Mesendoderm (in vitro differentiated cells): Measurements from ENCODE around the gene APP.

Experiments used
- DNase-seq: peaks from one replicate; pipeline ENCODE4 v3.0.0; 2013
- H2AK5ac ChIP-seq: 2 replicates; pipeline ENCODE4 v1.6.1; 2013; ENCODE audit warnings: low read length, inconsistent platforms
- H2BK120ac ChIP-seq: 2 replicates; pipeline ENCODE4 v1.6.1; 2013; ENCODE audit warnings: low read depth, mild to moderate bottlenecking, low read length, moderate library complexity, mixed read lengths
- H2BK15ac ChIP-seq: replicated peaks from 2 replicates; pipeline ENCODE4 v1.6.1; 2013; ENCODE audit warnings: low read depth, mild to moderate bottlenecking, moderate library complexity
- H2BK5ac ChIP-seq: 2 replicates; pipeline ENCODE4 v1.6.1; 2013; ENCODE audit warnings: low read length, inconsistent platforms
- H3K18ac ChIP-seq: 2 replicates; pipeline ENCODE4 v1.6.1; 2013; ENCODE audit warnings: mild to moderate bottlenecking, low read length, mixed read lengths
- H3K23ac ChIP-seq: one replicate; pipeline ENCODE4 v1.6.1; 2013; ENCODE audit warnings: low read length
- H3K27ac ChIP-seq: 2 replicates; pipeline ENCODE4 v1.5.1; 2013; ENCODE audit warnings: low read depth, mild to moderate bottlenecking, inconsistent platforms, low read length, moderate library complexity
- H3K27me3 ChIP-seq: 2 replicates; pipeline ENCODE4 v1.6.1; 2013; ENCODE audit warnings: low read length, control low read depth, mild to moderate bottlenecking, inconsistent platforms; ENCODE audit not compliant: insufficient read depth, poor library complexity
- H3K36me3 ChIP-seq: 2 replicates; pipeline ENCODE4 v1.6.1; 2013; ENCODE audit warnings: low read length, inconsistent platforms; ENCODE audit not compliant: control insufficient read depth, insufficient read depth
- H3K4ac ChIP-seq: one replicate; pipeline ENCODE4 v1.6.1; 2013; ENCODE audit warnings: low read depth, mild to moderate bottlenecking, low read length, moderate library complexity
- H3K4me1 ChIP-seq: 2 replicates; pipeline ENCODE4 v1.6.1; 2013; ENCODE audit warnings: low read depth, low read length, inconsistent platforms; ENCODE audit not compliant: control insufficient read depth
- H3K4me2 ChIP-seq: 2 replicates; pipeline ENCODE4 v1.6.1; 2013; ENCODE audit warnings: low read length
- H3K4me3 ChIP-seq: 2 replicates; pipeline ENCODE4 v1.5.1; 2013; ENCODE audit warnings: mild to moderate bottlenecking, low read length
- H3K56ac ChIP-seq: one replicate; pipeline ENCODE4 v1.6.1; 2013; ENCODE audit warnings: low read length
- H3K79me1 ChIP-seq: 2 replicates; pipeline ENCODE4 v1.6.1; 2013; ENCODE audit warnings: low read length, inconsistent platforms
- H3K79me2 ChIP-seq: 2 replicates; pipeline ENCODE4 v1.6.1; 2013; ENCODE audit warnings: mild to moderate bottlenecking, low read length; ENCODE audit not compliant: control insufficient read depth, insufficient read depth
- H3K9ac ChIP-seq: 2 replicates; pipeline ENCODE4 v1.6.1; 2013; ENCODE audit warnings: low read length, inconsistent platforms
- H4K5ac ChIP-seq: one replicate; pipeline ENCODE4 v1.6.1; 2013; ENCODE audit warnings: low read length
- H4K8ac ChIP-seq: one replicate; pipeline ENCODE4 v1.6.1; 2013; ENCODE audit warnings: low read depth, mild to moderate bottlenecking, control low read depth, low read length, moderate library complexity
- WGBS: extraction: QIAGEN DNeasy Blood & Tissue Kit; methylation state at CpG from one replicate; pipeline ENCODE4 v1.1.7; 2013; ENCODE audit warnings: low lambda C conversion rate, missing lambda C conversion rate; ENCODE audit not compliant: insufficient coverage; ENCODE audit errors: extremely low coverage; 5-methylcytosine and 5-hydroxymethylcytosine counted together

The APP gene

DNA sequence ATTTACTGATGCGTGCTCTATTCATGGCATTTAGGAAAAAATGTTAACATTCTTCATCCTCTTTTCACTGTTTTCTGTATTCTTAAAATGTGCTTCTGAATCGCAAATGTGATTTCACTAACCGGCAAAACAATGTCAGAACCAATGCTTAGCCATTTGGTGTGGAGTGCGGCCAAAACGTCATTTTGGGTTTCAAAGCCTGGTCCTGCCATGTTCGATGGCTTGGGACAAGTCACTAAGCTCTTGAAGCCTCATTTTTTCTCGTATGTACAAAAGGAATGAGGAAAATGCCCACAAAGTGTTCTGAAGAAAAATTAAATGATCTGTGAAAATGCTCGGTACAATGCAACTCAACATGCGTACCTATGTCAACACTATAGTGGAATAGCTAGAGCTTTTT is 175.3 kb downstream of the APP start:
- Histone ChIP-seq H3K18ac (no peak overlapping the region), H3K56ac (no peak overlapping the region), H3K23ac (no peak overlapping the region), H3K4me1 (peaks cover 3% of the 10 kb centered on the region), H3K4me2 (no peak overlapping the region), H3K4me3 (no peak overlapping the region), H3K9ac (no peak overlapping the region), H4K8ac (no peak overlapping the region), H2BK5ac (no peak overlapping the region), H3K79me2 (peaks cover 2% of the 10 kb centered on the region), H3K79me1 (peaks cover 9% of the 10 kb centered on the region), H3K36me3 (no peaks in the 10 kb centered on the region), H4K5ac (no peak overlapping the region), H2BK120ac (no peak overlapping the region), H2AK5ac (no peak overlapping the region), H3K4ac (no peak overlapping the region), H3K27me3 (no peaks in the 10 kb centered on the region), H3K27ac (no peak overlapping the region), H2BK15ac (no peak overlapping the region)
- DNase-seq, result no peak
- WGBS, result no CpG with 5 or more reads among the region's 9 CpGs

DNA sequence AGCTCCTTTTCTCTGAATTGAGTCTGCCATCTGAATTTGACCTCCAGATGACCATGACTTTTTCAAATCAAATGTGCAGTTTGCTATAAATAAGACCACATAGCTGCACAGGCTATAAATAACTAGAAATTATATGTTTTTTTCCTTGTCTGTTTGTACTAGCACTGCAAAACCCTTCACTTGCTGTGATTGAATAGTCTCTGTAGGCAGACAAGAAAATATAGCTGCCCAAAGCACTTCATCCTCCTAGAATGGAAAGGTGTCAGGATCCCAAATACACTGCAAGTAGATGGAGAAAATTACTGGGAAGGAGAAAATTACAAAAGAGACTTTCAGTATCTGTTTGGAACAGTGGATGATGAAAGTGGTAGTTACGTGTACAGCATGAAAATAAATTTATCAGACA is 175.8 kb downstream of the APP start:
- H3K79me1 ChIP-seq, result peaks cover 6% of the 10 kb centered on the region
- H3K23ac ChIP-seq, result no peak overlapping the region
- no peak overlapping the region for H3K27ac ChIP-seq
- no peak overlapping the region for H4K8ac ChIP-seq
- H3K18ac ChIP-seq, result no peak overlapping the region
- no peaks in the 10 kb centered on the region for H3K36me3 ChIP-seq
- no peak overlapping the region for H2BK5ac ChIP-seq
- H3K56ac ChIP-seq, result no peak overlapping the region
- no peak overlapping the region for H2BK120ac ChIP-seq
- peaks cover 3% of the 10 kb centered on the region for H3K4me1 ChIP-seq
- WGBS, result no CpG with 5 or more reads among the region's 1 CpG
- no peak overlapping the region for H2AK5ac ChIP-seq
- no peak overlapping the region for H3K4me2 ChIP-seq
- H3K9ac ChIP-seq, result no peak overlapping the region
- DNase-seq, result no peak
- H3K27me3 ChIP-seq, result no peaks in the 10 kb centered on the region
- H3K4me3 ChIP-seq, result no peak overlapping the region
- H4K5ac ChIP-seq, result no peak overlapping the region
- H2BK15ac ChIP-seq, result no peak overlapping the region
- no peak overlapping the region for H3K4ac ChIP-seq
- H3K79me2 ChIP-seq, result peaks cover 2% of the 10 kb centered on the region

DNA sequence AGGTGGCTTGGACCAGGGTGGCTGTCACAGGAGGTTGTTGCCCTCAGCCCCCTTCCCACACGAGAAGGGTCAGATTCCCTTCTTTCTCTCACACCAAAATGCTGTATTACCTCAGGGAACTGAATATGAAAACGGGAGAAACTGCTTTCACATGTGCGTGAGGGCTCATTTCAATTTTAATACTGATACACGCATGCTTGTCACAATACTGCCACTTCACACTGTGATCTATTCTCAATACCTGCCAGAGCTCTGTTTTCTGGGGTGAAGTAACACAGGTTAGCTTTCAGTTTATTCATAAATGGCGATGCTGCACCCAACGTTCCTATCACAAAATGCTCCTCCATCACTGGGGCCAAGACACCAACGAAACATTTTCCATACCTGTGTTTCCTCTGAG is 181.8 kb downstream of the APP start:
- Histone ChIP-seq H3K4me3 (no peak overlapping the region), H3K9ac (no peak overlapping the region), H3K23ac (peak overlapping the region; percentile 80), H3K4me1 (no peaks in the 10 kb centered on the region), H3K4ac (no peak overlapping the region), H3K27me3 (no peaks in the 10 kb centered on the region), H3K56ac (no peak overlapping the region), H3K79me1 (peaks cover 7% of the 10 kb centered on the region), H3K18ac (no peak overlapping the region), H2BK120ac (no peak overlapping the region), H2BK5ac (no peak overlapping the region), H3K4me2 (no peak overlapping the region), H3K36me3 (peaks cover 5% of the 10 kb centered on the region), H2BK15ac (no peak overlapping the region), H3K79me2 (no peaks in the 10 kb centered on the region), H4K8ac (no peak overlapping the region), H3K27ac (no peak overlapping the region), H2AK5ac (no peak overlapping the region), H4K5ac (no peak overlapping the region)
- DNase-seq, result no peak
- WGBS, result no CpG with 5 or more reads among the region's 7 CpGs

DNA sequence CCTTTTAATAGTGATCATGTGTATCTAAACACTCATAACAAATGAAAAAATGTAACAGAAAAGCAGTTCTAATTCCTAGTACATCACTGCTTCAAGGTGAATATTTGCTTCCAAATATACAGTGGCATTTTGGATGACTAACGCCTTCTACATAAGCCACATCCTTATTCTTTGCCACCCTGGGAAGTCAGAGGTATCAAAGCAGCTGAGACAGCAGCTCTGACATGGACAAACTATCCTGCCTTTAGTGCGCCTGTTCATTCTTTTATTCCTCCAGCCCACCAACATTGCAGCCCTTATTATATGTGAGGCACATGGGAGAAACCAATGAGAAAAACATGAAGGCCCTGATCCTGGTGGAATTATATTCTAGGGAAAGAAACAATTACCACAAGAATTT is 183.0 kb downstream of the APP start:
- Histone ChIP-seq H2BK15ac (no peak overlapping the region), H3K79me2 (no peaks in the 10 kb centered on the region), H3K27ac (no peak overlapping the region), H2BK120ac (no peak overlapping the region), H3K56ac (no peak overlapping the region), H3K4me3 (no peak overlapping the region), H3K4me2 (no peak overlapping the region), H2BK5ac (no peak overlapping the region), H4K5ac (no peak overlapping the region), H3K27me3 (no peaks in the 10 kb centered on the region), H3K18ac (no peak overlapping the region), H3K4me1 (no peaks in the 10 kb centered on the region), H3K79me1 (peaks cover 7% of the 10 kb centered on the region), H3K4ac (no peak overlapping the region), H3K9ac (no peak overlapping the region), H3K23ac (no peak overlapping the region), H2AK5ac (no peak overlapping the region), H4K8ac (no peak overlapping the region), H3K36me3 (peaks cover 5% of the 10 kb centered on the region)
- DNase-seq, result no peak
- whole genome bisulfite sequencing, result no CpG with 5 or more reads among the region's 2 CpGs

DNA sequence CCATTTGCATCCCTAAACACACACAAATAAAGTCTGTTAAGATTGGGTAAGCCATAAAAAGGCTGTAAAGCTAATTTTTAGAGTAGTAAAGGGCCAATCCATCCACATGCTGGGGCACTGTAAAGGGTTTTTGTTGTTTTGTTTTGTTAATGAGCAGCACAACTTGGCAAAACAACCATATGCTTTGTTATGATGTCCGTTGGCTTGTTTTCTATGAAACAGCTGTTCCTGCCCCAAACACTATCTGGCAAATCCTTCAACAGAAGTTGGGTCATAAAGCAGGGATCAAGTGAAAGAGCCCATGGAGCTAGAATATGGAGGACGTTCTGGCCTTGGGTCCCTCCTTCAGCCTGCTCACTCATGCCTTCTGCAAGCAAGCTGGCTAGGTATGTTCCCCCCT is 183.6 kb downstream of the APP start:
- H2BK15ac ChIP-seq, result no peak overlapping the region
- no peak overlapping the region for H3K23ac ChIP-seq
- peaks cover 5% of the 10 kb centered on the region for H3K36me3 ChIP-seq
- no peak overlapping the region for H3K4ac ChIP-seq
- peaks cover 7% of the 10 kb centered on the region for H3K79me1 ChIP-seq
- H2BK120ac ChIP-seq, result no peak overlapping the region
- no peak overlapping the region for H4K8ac ChIP-seq
- no peak overlapping the region for H3K56ac ChIP-seq
- H2BK5ac ChIP-seq, result no peak overlapping the region
- no peak for DNase-seq
- H3K18ac ChIP-seq, result no peak overlapping the region
- H3K4me1 ChIP-seq, result no peaks in the 10 kb centered on the region
- no CpG with 5 or more reads among the region's 2 CpGs for WGBS
- H3K27ac ChIP-seq, result no peak overlapping the region
- no peak overlapping the region for H3K9ac ChIP-seq
- no peak overlapping the region for H4K5ac ChIP-seq
- no peak overlapping the region for H3K4me2 ChIP-seq
- H3K79me2 ChIP-seq, result no peaks in the 10 kb centered on the region
- H2AK5ac ChIP-seq, result no peak overlapping the region
- H3K27me3 ChIP-seq, result no peaks in the 10 kb centered on the region
- no peak overlapping the region for H3K4me3 ChIP-seq

DNA sequence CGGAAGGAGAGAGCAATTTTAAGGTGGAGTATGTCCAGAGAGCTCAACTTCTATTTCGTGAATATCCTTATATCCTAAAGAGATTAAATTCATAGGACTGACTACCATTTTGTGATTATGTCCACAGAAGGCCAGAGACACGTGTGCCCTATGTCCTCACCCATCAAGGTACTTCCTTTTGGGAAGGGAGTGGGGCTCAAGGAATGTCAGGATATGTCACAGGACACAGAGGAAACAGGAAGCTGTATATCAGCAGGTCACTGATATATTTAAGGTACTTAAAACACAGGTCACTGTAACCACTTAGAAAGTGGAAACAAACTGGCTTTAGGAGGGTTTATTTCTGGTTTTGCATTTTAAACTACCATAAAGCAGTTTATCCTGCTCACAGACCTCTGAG is 184.6 kb downstream of the APP start:
- peaks cover 5% of the 10 kb centered on the region for H3K36me3 ChIP-seq
- H3K18ac ChIP-seq, result no peak overlapping the region
- no peak overlapping the region for H2BK120ac ChIP-seq
- no peak overlapping the region for H3K56ac ChIP-seq
- no peaks in the 10 kb centered on the region for H3K4me1 ChIP-seq
- H3K9ac ChIP-seq, result no peak overlapping the region
- no peaks in the 10 kb centered on the region for H3K27me3 ChIP-seq
- no peak overlapping the region for H3K4me2 ChIP-seq
- no peak overlapping the region for H3K23ac ChIP-seq
- no peak overlapping the region for H2AK5ac ChIP-seq
- H3K79me2 ChIP-seq, result no peaks in the 10 kb centered on the region
- H3K4ac ChIP-seq, result no peak overlapping the region
- no peak overlapping the region for H4K8ac ChIP-seq
- H3K4me3 ChIP-seq, result no peak overlapping the region
- H3K79me1 ChIP-seq, result peaks cover 7% of the 10 kb centered on the region
- H2BK5ac ChIP-seq, result no peak overlapping the region
- no CpG with 5 or more reads among the region's 3 CpGs for whole genome bisulfite sequencing
- DNase-seq, result no peak
- no peak overlapping the region for H4K5ac ChIP-seq
- no peak overlapping the region for H3K27ac ChIP-seq
- no peak overlapping the region for H2BK15ac ChIP-seq
